Activated naive CD4-positive, alpha-beta T cell treated with anti-CD3 and anti-CD28 coated beads, Interleukin-2, amount 10 ng/mL, durations not matched to agents 5 hours and 36 hours (primary cell): ENCODE data around the gene FREM1. TPM values are rescaled to one million over a fixed set of nuclear protein-coding genes. Genes with fewer than 3 reads are reported as not detected.

ENCODE experiments used
- total RNA-seq, 2 experiments: library from RNA; stranded (reverse); gene quantifications; one replicate each; pipeline ENCODE4 v1.2.3, GENCODE V29; 2021

FREM1 gene, protein sequence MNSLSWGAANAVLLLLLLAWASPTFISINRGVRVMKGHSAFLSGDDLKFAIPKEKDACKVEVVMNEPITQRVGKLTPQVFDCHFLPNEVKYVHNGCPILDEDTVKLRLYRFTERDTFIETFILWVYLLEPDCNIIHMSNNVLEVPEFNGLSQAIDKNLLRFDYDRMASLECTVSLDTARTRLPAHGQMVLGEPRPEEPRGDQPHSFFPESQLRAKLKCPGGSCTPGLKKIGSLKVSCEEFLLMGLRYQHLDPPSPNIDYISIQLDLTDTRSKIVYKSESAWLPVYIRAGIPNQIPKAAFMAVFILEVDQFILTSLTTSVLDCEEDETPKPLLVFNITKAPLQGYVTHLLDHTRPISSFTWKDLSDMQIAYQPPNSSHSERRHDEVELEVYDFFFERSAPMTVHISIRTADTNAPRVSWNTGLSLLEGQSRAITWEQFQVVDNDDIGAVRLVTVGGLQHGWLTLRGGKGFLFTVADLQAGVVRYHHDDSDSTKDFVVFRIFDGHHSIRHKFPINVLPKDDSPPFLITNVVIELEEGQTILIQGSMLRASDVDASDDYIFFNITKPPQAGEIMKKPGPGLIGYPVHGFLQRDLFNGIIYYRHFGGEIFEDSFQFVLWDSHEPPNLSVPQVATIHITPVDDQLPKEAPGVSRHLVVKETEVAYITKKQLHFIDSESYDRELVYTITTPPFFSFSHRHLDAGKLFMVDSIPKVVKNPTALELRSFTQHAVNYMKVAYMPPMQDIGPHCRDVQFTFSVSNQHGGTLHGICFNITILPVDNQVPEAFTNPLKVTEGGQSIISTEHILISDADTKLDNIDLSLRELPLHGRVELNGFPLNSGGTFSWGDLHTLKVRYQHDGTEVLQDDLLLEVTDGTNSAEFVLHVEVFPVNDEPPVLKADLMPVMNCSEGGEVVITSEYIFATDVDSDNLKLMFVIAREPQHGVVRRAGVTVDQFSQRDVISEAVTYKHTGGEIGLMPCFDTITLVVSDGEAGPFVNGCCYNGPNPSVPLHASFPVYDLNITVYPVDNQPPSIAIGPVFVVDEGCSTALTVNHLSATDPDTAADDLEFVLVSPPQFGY (N-terminal part only)
- not detected for total RNA-seq

DNA sequence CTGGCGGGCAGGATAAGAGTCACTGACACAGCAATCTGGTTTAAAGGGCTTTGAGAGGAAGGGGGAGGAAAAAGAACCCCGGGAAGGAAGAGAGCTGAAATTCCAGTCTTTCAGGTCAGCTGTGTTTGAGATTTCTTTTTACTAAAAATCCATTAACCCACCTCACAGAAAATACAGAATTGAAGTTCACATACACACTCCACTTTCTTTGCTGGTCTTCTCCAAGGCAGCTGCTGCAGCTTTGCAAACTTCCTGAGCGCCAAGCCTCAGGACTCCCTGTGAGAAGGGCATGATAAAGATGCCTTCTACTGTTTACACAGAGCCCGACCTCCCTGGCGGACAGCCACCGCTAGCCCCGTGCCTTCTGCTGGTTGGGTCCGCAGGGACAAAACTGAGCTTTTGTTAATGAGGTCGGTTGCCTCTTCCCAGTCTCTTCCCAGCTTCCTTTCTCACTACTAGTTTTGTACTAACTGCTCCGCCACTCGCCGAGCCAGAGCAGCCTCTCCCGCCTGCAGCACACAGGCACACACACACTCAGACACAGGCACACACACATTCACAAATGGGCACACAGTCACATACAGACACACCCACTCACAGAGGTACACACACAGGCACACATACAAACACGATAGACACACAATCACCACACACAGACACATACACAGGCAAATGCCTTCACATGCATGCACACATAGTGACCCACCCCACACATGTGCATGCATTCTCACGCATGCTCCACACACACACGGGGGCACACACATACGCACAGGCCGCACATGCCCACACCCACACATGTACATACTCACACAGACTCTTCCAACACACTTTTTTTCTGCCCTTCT, at the start of gene FREM1:
Gene FREM1 (minus strand): TSS at position 468 of the 845 bp plus-strand sequence. CDS start 41,451 bp downstream, outside the sequence.

DNA sequence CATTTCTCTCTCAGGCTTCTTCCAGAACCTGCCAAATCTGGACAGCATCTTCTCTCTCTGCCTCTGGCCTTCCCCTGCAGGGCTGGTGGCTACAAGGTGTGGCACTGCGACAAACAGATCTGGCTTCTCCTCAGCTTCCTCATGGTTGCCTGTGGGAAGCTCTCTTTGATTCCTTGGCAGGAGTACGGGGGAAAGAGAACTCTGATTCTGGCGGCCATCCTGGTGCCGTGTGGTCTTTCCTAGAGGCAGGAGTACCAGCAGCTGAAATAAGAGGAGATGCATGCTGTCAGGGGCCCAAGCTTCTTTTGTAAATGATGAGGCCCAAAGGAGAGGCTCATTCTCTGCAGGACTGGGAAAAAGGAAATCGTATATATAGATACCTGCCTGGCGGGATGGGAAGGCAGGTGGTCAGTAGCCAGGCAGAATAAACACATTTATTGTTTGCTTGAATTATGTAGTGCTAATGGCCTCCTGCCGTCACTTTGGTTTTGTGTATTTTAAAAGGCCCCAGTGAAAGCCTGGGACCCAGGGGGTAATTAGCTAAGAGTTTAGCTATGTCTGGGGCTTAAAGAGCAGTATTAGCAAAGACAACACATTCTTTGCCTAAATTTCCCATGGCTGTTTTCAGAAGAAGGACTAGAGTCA, 187.7 kb downstream of the FREM1 start, which contains the start of gene CER1:
Gene CER1 (minus strand): TSS at position 343 of the 645 bp plus-strand sequence. CDS start 61 bp downstream, at position 282.

DNA sequence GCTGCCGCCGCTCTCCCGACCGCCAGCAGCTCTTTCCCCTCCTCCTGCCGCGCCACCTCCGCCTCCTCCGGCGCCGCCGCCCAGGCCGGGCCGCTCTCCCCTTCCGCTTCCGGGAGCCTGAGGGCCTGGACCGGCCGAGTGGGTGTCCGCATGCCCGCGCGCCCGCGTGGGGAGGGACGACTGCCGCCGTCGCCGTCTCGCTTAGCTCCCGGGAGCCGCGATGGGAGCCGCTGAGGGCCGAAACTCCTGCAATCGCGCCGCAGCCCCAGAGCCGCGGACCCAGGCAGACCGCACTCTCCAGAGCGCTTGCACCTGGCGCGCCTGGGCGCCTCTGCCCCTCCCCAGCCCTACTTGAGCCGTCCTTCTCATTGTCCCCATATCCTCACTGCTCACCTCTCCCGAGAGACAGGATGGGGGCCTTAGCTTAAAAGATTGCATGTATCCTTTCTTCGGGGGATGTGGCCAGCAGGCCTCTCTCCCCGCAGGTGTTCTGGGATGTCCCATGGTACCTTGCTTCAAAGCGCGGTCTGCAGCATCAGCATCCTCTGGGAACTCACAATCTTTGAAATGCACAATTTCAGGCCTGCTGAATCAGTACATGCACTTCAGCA, 216.9 kb downstream of the FREM1 start, which contains the start of gene ZDHHC21:
Gene ZDHHC21 (minus strand): TSS at position 182 of the 611 bp plus-strand sequence. CDS start 19,092 bp downstream, outside the sequence.

Other genes starting within 250 kb of the FREM1 start
- gene ZDHHC21, start 217.0 kb downstream of the FREM1 start, total RNA-seq, result 1 to 10 TPM; 7.3 TPM
- gene CER1, start 187.7 kb downstream of the FREM1 start, total RNA-seq, result not detected